ENCODE measurements around the gene ATP11A.

Gene ATP11A

GRCh38 chr13:112743451-112744167 is 53.8 kb downstream of the ATP11A start:
- no peak for DNase-seq (ENCODE audit: low spot score)

DNA sequence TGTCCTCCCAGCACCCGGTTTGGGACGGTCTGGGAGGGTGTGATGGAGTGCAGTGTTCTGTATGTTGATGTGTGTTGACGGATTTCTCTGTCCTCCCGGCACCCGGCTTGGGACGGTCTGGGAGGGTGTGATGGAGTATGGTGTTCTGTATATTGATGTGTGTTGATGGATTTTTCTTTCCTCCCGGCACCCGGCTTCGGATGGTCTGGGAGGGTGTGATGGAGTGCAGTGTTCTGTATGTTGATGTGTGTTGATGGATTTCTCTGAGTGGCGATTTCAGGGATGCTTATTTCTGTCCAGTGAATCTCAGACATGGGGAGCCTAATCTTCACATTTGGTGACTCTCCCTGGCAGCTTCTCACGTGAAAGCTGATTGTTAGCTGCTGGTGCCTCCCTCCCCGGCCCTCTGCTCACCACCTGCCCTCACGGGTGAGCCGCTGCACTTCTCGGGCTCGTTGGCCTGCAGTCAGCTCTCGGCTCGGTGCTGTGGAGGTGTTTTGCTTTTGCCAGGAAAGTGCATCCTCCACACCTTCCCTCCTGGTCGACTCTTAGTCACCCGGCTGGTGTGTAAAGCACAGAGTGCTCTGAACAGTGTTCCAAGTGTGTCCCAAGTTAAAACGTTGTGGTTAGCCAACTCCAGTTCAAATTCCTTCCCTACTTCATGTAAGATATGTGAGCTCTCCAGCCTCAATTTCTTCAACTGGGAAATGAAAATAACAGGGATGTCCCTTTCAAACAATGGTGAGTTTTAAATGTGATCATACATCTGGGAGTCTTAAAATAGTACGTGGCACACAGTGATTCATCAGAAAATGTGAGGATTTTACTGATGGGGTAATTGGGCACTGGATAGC is 54.6 kb downstream of the ATP11A start:
- DNase-seq (ENCODE audit: low spot score): no peak

GRCh38 chr13:112746044-112746443 is 56.2 kb downstream of the ATP11A start:
- no peak for DNase-seq (ENCODE audit: low spot score)

- DNase-seq (ENCODE audit: low spot score): peak; percentile 65
Observed at GRCh38 chr13:112747256-112747655, 57.4 kb downstream of the ATP11A start.

DNA sequence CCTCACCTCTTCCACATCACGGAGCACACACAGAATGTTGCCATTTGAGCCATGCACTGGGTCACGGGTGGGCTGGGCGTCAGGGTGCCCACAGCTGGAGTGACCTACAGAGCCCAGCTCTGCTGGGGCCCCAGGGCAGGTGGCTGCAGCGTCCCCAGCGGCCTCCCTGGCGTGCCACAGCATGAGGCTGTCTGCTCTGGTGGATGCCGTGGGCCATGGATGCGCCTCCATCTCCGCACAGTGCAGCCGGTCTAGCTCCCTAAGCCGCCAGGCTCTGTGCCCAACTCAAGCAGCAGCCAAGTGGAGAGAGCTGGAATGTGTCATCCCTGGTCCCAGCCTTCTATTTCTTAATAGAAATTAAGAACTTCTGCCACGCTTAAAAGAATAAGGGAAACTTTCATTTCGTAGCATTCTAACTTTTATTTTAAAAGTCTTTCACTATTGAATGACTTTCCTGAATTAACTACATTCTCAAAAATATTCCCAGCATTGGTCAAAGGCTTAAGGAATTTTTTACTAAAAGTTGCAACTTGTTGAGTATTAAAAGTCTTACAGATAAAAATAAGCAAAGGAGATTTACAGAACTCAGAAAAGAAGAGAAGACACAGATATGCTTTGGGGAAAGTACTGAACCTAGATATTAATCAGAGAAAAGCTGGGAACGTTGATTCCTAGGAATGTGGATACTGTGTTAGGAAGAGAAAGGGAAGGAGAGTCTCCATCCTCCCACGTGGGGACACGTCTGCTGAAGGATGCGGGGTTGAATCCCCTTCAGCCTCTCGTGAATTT is 59.3 kb downstream of the ATP11A start:
- peak; percentile 87 for DNase-seq (ENCODE audit: low spot score)

- peak; percentile 63 for DNase-seq (ENCODE audit: low spot score)
Observed at GRCh38 chr13:112750570-112750969, 60.7 kb downstream of the ATP11A start.

GRCh38 chr13:112751617-112752016 is 61.8 kb downstream of the ATP11A start:
- DNase-seq (ENCODE audit: low spot score): no peak

DNA sequence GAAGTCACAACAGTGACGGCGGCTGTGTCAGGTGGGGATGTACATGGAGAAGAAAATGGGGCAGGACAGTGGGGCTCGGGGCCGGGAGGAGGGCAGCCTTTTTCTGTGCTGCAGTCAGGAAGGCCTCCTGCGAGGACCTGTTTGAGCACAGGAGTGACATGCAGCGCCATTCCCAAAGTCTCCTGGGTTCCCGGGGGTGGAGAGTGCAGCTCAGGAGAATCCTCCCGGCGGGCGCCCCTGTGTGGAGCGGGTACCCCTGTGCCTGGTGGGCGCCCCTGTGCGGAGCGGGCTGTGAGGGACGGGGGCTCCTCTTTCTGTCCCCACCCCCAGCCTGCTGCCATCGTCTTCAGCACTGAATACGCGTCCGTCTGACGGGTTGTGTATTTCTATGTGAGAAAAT is 62.4 kb downstream of the ATP11A start:
- DNase-seq (ENCODE audit: low spot score): no peak

DNA sequence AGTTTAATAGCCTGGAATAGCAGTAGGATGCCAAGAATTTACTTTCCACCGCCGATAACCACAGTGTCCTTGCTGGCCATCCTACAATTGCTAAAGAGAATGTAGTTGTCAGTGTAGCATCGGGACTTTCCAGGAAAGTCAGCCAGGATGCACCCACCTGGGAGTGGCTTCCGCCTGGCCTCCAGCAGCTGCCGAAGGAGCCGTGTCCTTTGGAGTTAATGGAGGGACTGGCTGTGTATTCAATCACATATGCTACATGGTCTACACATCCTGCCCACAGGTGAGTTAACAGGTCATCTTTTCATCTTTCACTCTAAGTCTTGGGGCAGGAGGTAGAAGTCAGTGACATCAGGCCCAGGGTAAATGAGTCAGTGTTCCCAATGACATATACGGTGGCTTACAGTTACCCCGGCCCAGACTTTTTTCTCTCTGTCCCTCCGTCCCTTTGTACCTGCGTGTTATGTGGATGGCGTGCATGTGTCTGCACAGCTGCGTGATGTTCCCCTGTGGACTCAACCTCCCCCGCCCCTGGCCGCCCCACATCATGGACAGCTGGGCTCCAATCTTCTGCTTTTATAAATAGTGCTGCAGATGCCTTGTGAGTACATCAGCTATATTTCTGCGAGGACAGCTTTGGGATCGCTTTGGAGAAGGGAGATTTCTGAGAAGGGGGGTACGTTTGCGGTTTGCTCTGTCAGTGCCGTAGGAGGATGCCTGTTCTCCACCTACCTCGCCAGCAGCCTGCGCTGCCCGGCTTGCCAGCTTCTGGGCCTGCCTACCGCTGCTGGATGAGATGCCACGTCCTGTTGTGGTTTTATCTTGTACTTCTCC is 63.1 kb downstream of the ATP11A start:
- DNase-seq (ENCODE audit: low spot score): peak; percentile 69

- no peak for DNase-seq (ENCODE audit: low spot score)
Observed at GRCh38 chr13:112753833-112754232, 64.0 kb downstream of the ATP11A start.

DNA sequence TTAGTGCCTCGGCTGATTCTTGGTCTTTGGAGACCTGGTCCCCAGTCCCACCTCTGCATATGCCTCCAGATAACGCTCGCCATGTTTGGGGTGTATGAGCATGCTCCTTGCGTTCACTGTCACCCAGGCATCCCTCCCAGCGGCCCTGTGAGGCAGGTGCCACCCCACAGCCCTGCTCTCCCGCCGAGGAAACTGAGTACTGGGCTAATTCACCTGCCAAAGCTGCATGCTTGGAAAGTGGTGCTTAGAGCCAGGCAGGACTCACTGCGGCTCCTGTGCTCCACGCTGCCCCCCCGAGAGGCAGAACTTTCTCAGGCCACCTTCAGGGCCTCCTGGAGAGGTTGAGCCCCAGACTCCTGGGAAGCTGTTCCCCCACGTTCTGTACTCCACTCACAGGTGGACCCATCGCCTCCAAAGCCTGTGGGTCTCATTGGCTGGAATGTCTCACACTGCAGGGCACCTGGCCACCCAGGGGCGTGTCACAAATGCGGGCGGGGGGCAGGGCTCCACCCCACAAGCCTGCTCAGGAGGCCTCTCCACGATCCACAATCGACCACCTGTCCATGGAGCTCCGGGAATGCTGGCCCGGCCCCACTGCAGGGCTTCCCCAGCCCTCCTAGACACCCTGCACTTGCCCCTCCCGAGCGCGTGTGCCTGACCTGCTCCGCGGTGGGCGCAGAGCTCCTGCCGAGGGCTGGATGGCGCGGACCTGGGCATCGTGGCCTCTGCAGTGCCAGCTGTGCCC is 64.6 kb downstream of the ATP11A start:
- no peak for DNase-seq (ENCODE audit: low spot score)

DNA sequence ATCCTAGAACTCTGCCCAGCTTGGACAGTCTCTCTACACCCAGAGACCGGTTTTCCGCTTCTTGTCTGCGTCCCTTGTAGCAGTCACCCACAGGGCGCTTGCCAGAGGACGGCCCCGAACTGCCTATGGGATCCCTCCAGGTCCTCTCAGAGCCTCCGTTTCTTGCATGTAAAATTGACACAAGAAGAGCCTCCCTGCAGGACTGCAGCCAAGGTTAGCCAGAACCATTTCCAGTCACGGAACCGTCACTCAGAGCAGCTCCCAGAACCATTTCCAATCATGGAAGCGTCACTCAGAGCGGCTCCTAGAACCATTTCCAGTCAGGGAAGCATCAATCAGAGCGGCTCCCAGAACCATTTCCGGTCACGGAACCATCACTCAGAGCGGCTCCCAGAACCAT is 65.5 kb downstream of the ATP11A start:
- no peak for DNase-seq (ENCODE audit: low spot score)

GRCh38 chr13:112756081-112756480 is 66.2 kb downstream of the ATP11A start:
- no peak for DNase-seq (ENCODE audit: low spot score)

DNA sequence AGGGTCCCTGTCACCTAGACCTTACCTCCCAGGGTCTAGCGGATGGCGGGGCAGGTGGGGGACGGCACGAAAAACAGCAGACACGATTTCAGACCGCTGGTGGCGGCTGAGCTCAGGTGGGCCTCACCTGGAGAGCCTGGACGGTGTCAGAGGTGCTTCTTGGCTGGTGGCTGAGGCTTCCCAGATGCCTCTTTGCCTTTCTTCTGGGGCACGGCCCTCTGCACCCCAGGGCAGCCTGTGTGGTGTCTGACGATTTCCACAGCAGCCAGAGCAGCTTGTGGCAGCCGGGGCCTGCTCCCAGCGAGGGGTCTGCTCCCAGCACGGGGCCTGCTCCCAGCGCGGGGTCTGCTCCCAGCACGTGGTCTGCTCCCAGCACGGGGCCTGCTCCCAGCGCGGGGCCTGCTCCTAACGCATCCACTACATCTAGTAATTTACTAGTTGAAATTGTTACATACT is 66.7 kb downstream of the ATP11A start:
- DNase-seq (ENCODE audit: low spot score): no peak

DNA sequence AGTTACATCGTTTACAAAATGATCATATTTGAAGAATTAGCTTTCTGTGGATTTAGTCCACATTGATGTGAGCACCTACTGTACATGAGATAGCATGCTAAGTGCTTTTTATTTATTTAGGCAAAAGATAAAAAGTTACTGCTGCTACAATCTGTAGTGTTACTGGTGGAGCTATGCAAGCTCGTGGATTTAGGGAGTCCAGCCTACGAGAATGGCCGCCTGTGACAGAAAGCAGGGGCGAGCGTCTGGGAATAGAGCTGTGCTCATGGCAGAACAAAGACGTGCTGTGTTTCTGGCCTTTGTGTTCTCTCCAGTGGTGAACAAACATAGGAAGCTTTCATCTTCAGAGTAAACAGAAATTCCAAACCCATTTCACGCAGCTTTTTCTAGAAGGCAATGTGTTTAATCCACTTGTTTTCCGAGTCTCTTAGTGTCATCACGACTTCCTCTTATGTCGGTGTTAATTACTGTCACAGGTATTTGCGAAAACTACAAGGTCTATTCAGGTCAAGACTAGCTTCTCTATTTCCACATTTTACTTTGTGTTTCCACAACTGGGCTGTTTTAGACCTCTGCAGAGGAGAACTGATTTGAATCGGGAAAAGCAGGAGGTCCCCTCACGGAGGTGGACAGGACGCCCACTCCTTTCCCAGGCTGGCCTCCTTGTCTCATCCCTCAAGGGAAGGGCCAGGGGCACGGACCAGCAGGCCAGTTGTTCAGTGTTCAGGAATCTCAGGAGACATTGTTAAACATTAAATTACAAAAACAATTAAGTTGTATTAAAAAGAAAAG is 67.3 kb downstream of the ATP11A start:
- peak; percentile 98 for DNase-seq (ENCODE audit: low spot score)

DNA sequence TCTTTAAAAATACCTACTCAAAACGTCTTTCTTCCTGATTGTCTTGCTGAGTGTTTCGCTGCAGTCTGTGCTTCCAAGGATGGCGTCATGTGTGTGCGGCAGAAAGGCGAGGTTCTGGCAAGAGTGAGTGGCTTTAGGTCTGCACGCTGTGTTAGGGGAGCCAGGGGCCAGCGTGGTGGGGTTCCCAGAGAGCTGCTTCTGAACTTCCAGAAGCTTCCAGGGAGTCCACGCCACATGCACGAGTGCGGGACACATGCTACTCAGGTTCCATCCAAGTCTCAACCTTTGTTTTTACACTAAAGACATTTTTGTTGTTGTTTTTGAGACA is 67.9 kb downstream of the ATP11A start:
- DNase-seq (ENCODE audit: low spot score): peak; percentile 60

GRCh38 chr13:112759053-112759452 is 69.2 kb downstream of the ATP11A start:
- DNase-seq (ENCODE audit: low spot score): no peak

- DNase-seq (ENCODE audit: low spot score): no peak
Observed at GRCh38 chr13:112759827-112760226, 70.0 kb downstream of the ATP11A start.

DNA sequence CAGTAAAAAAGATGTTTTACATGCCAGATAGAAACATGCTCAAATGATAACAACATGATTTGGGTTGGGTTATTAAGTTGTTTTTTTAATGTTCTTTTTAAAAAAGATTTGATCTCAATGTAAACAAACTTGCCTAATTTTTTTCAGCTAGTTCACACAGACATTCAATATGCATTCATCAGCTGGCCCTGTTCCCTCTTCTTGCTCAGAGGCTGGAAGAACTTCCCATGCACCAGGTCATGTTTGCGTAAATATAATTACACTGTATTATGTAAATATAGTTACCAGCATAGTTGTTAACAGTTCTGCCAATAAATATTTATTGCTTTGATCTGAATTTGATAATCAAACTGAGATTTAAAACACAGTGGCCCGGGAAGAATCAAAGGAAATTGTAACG is 70.6 kb downstream of the ATP11A start:
- DNase-seq (ENCODE audit: low spot score): no peak

DNA sequence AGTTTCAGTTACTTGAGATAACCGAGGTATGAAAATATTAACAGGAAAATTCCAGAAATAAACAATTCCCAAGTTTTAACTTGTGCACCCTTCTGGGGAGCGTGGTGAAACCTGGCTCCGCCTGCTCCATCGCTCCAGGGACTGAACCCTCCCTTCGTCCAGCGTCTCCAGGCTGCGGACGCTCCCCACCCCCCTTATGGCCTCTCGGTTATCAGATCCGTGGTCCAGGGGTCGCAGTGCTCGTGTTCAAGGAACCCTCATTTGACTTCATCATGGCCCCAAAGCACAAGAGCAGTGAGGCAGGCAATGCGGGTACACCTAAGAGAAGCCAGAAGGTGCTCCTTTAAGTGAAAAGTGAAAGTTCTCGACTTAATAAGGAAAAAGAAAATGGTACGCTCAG is 71.1 kb downstream of the ATP11A start:
- no peak for DNase-seq (ENCODE audit: low spot score)
